PC-9 (cell line): ENCODE results near the gene KIAA1143. TPM values are rescaled to one million over a fixed set of nuclear protein-coding genes. Genes with fewer than 3 reads are reported as not detected.

ENCODE experiments used
- BruUV-seq: library from RNA; stranded (reverse); fragments of 400-500 nt; replicated peaks from 2 replicates; lab custom pipeline; 2021; lab: Mats Ljungman, UMichigan
- CTCF ChIA-PET: fragments of 300-600 bp; sonication (Branson Sonifier 250); formaldehyde crosslinking; loops from one replicate; lab custom pipeline; 2022; ENCODE audit warnings: antibody characterized with exemption; lab: Charles Lee
- POLR2A ChIA-PET: fragments of 300-600 bp; sonication (Branson Sonifier 250); formaldehyde crosslinking; loops from one replicate; lab custom pipeline; 2022; ENCODE audit warnings: antibody characterized with exemption; ENCODE audit not compliant: unreplicated experiment; lab: Charles Lee
- DNase-seq, 2 experiments: peaks; one replicate each; pipeline versions ENCODE4 v3.0.0 to v3.0.0-alpha.2; 2015 to 2022; ENCODE audit warnings: mixed read lengths in 1 of 2
- H2AFZ ChIP-seq: fragments of 200-600 bp; sonication (generic); 2 replicates; pipeline ENCODE4 v1.8.1; 2017; ENCODE audit warnings: antibody characterized with exemption
- H3F3A ChIP-seq: fragments of 200-600 bp; sonication (generic); 2 replicates; pipeline ENCODE4 v1.8.1; 2017; ENCODE audit warnings: antibody characterized with exemption, mild to moderate bottlenecking, low read depth; ENCODE audit not compliant: insufficient read depth
- H3K27ac ChIP-seq: fragments of 200-600 bp; sonication (generic); 2 replicates; pipeline ENCODE4 v1.6.1; 2016; ENCODE audit warnings: mixed run types
- H3K27me3 ChIP-seq: fragments of 200-600 bp; sonication (generic); 2 replicates; pipeline ENCODE4 v1.6.1; 2016; ENCODE audit warnings: low read depth, mixed run types; ENCODE audit not compliant: insufficient read depth
- H3K36me3 ChIP-seq: fragments of 200-600 bp; sonication (generic); 2 replicates; pipeline ENCODE4 v1.6.1; 2016; ENCODE audit warnings: low read depth, mixed run types
- H3K4me1 ChIP-seq: fragments of 200-600 bp; sonication (generic); replicated peaks from 2 replicates; pipeline ENCODE4 v1.6.1; 2016; ENCODE audit warnings: mixed run types; ENCODE audit not compliant: insufficient read depth
- H3K4me2 ChIP-seq: fragments of 200-600 bp; sonication (generic); 2 replicates; pipeline ENCODE4 v1.6.1; 2017; ENCODE audit warnings: mixed run types
- H3K4me3 ChIP-seq: fragments of 200-600 bp; sonication (generic); 2 replicates; pipeline ENCODE4 v1.6.1; 2016; ENCODE audit warnings: mixed run types
- H3K79me2 ChIP-seq: fragments of 200-600 bp; sonication (generic); 2 replicates; pipeline ENCODE4 v1.6.1; 2017; ENCODE audit warnings: low read depth, mixed run types
- H3K9me2 ChIP-seq: fragments of 200-600 bp; sonication (generic); 2 replicates; pipeline ENCODE4 v1.8.1; 2017; ENCODE audit warnings: mild to moderate bottlenecking; ENCODE audit not compliant: insufficient read depth
- H3K9me3 ChIP-seq: fragments of 200-600 bp; sonication (generic); 2 replicates; pipeline ENCODE4 v1.8.1; 2016; ENCODE audit warnings: low read depth; ENCODE audit not compliant: insufficient read depth
- H4K20me1 ChIP-seq: fragments of 200-600 bp; sonication (generic); 2 replicates; pipeline ENCODE4 v1.8.1; 2017; ENCODE audit not compliant: insufficient read depth
- EZH2 ChIP-seq: fragments of 200-600 bp; sonication (generic); IDR thresholded peaks from 2 replicates; pipeline ENCODE4 v1.8.0; 2017; ENCODE audit warnings: antibody characterized with exemption, low read depth
- intact Hi-C: fragments of 100-400 bp; cut with micrococcal nuclease; formaldehyde crosslinking; loops from one replicate; pipeline ENCODE4 v1.10.0; 2022; ENCODE audit not compliant: unreplicated experiment
- total RNA-seq: library from RNA; stranded (reverse); gene quantifications from 2 replicates; pipeline ENCODE4 v1.2.3, GENCODE V29; 2021
- TF ChIP-seq, protein P1 (sequence below): fragments of 200-600 bp; sonication (generic); conservative IDR thresholded peaks from 2 replicates; pipeline ENCODE4 v1.6.1; 2017; ENCODE audit warnings: mixed run types, antibody characterized with exemption, mild to moderate bottlenecking, moderate library complexity

KIAA1143 gene
- total RNA-seq, 1 experiment from 2014 or later = 34.4 TPM

DNA sequence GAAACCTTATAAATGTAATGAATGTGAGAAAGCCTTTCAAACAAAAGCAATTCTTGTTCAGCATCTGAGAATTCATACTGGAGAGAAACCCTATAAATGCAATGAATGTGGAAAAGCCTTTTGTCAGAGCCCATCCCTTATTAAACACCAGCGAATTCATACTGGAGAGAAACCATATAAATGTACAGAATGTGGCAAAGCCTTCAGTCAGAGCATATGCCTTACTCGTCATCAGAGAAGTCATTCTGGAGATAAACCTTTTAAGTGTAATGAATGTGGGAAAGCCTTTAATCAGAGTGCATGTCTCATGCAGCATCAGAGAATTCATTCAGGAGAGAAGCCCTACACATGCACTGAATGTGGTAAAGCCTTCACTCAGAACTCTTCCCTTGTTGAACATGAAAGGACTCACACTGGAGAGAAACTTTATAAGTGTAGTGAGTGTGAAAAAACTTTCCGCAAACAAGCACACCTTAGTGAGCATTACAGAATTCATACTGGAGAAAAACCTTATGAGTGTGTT is 26.7 kb downstream of the KIAA1143 start:
- H3K27ac ChIP-seq = no peak overlapping the region
- BruUV-seq = no TSS peak
- POLR2A ChIA-PET = no interaction called here
- DNase-seq = no peak
- intact Hi-C loops = no loop called here
- no peak for TF ChIP-seq EZH2
- TF ChIP-seq, protein P1, sequence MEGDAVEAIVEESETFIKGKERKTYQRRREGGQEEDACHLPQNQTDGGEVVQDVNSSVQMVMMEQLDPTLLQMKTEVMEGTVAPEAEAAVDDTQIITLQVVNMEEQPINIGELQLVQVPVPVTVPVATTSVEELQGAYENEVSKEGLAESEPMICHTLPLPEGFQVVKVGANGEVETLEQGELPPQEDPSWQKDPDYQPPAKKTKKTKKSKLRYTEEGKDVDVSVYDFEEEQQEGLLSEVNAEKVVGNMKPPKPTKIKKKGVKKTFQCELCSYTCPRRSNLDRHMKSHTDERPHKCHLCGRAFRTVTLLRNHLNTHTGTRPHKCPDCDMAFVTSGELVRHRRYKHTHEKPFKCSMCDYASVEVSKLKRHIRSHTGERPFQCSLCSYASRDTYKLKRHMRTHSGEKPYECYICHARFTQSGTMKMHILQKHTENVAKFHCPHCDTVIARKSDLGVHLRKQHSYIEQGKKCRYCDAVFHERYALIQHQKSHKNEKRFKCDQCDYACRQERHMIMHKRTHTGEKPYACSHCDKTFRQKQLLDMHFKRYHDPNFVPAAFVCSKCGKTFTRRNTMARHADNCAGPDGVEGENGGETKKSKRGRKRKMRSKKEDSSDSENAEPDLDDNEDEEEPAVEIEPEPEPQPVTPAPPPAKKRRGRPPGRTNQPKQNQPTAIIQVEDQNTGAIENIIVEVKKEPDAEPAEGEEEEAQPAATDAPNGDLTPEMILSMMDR = no peak
- H3K79me2 ChIP-seq = no peaks in the 10 kb centered on the region
- H3F3A ChIP-seq = peaks cover 4% of the 10 kb centered on the region; the same call in 1 of the 2 replicates
- H2AFZ ChIP-seq = no peak overlapping the region
- peaks cover 45% of the 10 kb centered on the region for H3K9me3 ChIP-seq
- no peaks in the 10 kb centered on the region for H3K9me2 ChIP-seq
- no peak overlapping the region for H3K4me2 ChIP-seq
- no peak overlapping the region for H3K4me3 ChIP-seq
- H4K20me1 ChIP-seq = no peaks in the 10 kb centered on the region
- H3K4me1 ChIP-seq = 0 out of 2 replicates have a peak, but pooled peaks cover 5% of the 10 kb centered on the region
- no peaks in the 10 kb centered on the region for H3K36me3 ChIP-seq
- no peaks in the 10 kb centered on the region for H3K27me3 ChIP-seq
- CTCF ChIA-PET = no interaction called here

DNA sequence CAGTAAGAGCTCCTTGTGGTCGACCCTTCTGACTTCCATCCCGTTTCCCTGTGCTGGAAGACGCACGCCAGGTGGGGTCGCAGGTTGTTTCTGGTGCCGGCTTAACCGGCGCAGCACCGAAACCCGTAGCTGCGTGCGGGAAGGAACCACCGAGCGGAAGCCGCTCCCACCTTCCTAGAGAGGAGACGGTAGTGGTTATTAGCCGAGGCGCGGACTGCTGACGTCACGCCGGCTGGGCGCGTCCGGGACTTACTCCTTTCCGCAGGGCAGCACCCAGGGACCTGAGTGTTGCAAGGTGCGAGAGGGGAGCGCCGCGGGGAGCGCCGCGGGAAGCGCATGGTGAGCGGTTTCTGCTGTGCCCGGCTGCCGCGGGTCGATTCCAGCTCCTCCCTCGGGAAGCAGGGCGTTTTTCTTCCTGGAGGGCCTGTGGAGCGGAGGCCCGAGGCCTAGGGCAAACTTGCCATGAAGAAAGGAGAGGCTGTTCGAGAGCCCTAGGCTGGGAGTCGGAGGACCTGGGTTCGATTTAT is 32.0 kb downstream of the KIAA1143 start, which contains the start of gene ZNF501:
Gene ZNF501 (plus strand): TSS at position 252 of the 527 bp plus-strand sequence. CDS start 4,787 bp downstream, outside the sequence.
- H3K9me3 ChIP-seq = peaks cover 32% of the 10 kb centered on the region
- 0 out of 2 replicates have a peak, but pooled peaks cover 5% of the 10 kb centered on the region for H3K4me1 ChIP-seq
- H2AFZ ChIP-seq = peak within 1 kb of the TSS; percentile 91
- H3K9me2 ChIP-seq = no peaks in the 10 kb centered on the region
- no TSS peak for BruUV-seq
- H3K4me2 ChIP-seq = peak within 1 kb of the TSS; percentile 77
- no peaks in the 10 kb centered on the region for H3K36me3 ChIP-seq
- peak; percentile 80 to 91 for DNase-seq
- intact Hi-C loops = loop anchor here (1.0 to 5.0 kb wide), 3 partner anchors 17 to 407 kb away; partner anchors contain the start of genes KIAA1143, KIF15 and ZNF502
- H3K27me3 ChIP-seq = no peaks in the 10 kb centered on the region
- no peaks in the 10 kb centered on the region for H3K79me2 ChIP-seq
- peak within 1 kb of the TSS; percentile 41 for H3K27ac ChIP-seq
- no peaks in the 10 kb centered on the region for H4K20me1 ChIP-seq
- H3F3A ChIP-seq = peaks cover 4% of the 10 kb centered on the region; the same call in 1 of the 2 replicates
- ChIA-PET CTCF (no interaction called here), POLR2A (interaction anchor here (0.6 to 1.4 kb wide), 3 partner anchors 17 to 1800 kb away, joined by 4 to 14 read pairs (median 13); partner anchors contain the start of genes KIAA1143, KIF15 and ZNF502)
- peak within 1 kb of the TSS; percentile 81 for H3K4me3 ChIP-seq
- no peak for TF ChIP-seq EZH2
- TF ChIP-seq, protein P1 = no peak

DNA sequence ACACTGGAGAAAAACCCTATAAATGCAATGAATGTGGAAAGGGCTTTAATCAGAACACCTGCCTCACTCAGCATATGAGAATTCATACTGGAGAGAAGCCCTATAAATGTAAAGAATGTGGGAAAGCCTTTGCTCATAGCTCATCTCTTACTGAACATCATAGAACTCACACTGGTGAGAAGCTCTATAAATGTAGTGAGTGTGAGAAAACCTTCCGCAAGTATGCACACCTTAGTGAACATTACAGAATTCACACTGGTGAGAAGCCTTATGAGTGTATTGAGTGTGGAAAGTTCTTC is 39.4 kb downstream of the KIAA1143 start:
- no peaks in the 10 kb centered on the region for H3K27me3 ChIP-seq
- DNase-seq = no peak
- no peak overlapping the region for H2AFZ ChIP-seq
- H3K36me3 ChIP-seq = peaks cover 7% of the 10 kb centered on the region; the same call in 1 of the 2 replicates
- ChIA-PET POLR2A (no interaction called here), CTCF (no interaction called here)
- H3K4me1 ChIP-seq = no peaks in the 10 kb centered on the region
- H4K20me1 ChIP-seq = no peaks in the 10 kb centered on the region
- BruUV-seq = no TSS peak
- no peaks in the 10 kb centered on the region for H3K79me2 ChIP-seq
- no peak for TF ChIP-seq EZH2
- TF ChIP-seq, protein P1 = no peak
- H3K4me3 ChIP-seq = no peak overlapping the region
- no peak overlapping the region for H3K27ac ChIP-seq
- peaks cover 47% of the 10 kb centered on the region for H3K9me3 ChIP-seq
- intact Hi-C loops = no loop called here
- no peak overlapping the region for H3K4me2 ChIP-seq
- peaks cover 5% of the 10 kb centered on the region; the same call in 1 of the 2 replicates for H3F3A ChIP-seq
- H3K9me2 ChIP-seq = no peaks in the 10 kb centered on the region
